Gastroesophageal sphincter (tissue), 3 donors: ENCODE data around the gene RPL4.

Experiments used
- EP300 ChIP-seq: sonication (generic); formaldehyde crosslinking; IDR thresholded peaks from one replicate; pipeline ENCODE4 v1.6.1; 2017; ENCODE audit warnings: antibody characterized with exemption, mild to moderate bottlenecking
- POLR2A ChIP-seq, 2 donors: fragments of 450-650 bp; IDR thresholded peaks; one replicate each; pipeline ENCODE4 v1.6.1; 2017; ENCODE audit warnings: antibody characterized with exemption in 2 of 2, mild to moderate bottlenecking in 2 of 2, moderate library complexity in 1 of 2
- TF ChIP-seq, protein P1 (sequence below), 4 experiments: fragments of 200-600 bp in 2 of 4; fragments of 450-650 bp in 2 of 4; sonication (generic) in 1 of 4; IDR thresholded peaks; one replicate each; pipeline ENCODE4 v1.5.1; 2017 to 2019; ENCODE audit warnings: antibody characterized with exemption in 4 of 4, mild to moderate bottlenecking in 2 of 4, moderate library complexity in 2 of 4

DNA sequence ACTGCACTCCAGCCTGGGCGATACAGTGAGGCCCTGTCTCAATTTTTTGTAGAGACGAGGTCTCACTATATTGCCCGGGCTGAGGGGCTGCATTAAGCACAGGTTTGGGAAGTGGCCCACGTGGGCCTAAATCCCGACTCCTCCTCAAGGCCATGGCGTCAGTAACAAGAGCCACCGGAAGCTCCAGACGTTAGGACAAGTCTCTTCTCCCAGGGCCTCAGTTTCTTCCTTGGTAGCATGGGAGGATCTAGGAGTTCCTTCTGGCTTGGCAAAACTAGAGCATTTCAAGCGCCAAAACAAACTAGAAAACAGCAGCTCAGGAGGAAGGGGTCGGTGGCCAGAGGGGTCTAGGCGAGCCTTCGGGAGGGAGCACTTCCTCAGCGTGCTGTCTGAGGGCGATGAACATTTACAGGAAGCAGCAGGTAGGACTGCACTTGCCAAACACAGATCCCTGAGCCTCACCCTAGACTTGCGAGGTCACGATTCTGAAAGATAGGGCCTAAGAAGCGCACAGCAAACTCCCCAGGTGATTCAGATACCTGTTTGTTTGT lies 7.6 kb downstream of the RPL4 start:
- TF ChIP-seq, protein P1, sequence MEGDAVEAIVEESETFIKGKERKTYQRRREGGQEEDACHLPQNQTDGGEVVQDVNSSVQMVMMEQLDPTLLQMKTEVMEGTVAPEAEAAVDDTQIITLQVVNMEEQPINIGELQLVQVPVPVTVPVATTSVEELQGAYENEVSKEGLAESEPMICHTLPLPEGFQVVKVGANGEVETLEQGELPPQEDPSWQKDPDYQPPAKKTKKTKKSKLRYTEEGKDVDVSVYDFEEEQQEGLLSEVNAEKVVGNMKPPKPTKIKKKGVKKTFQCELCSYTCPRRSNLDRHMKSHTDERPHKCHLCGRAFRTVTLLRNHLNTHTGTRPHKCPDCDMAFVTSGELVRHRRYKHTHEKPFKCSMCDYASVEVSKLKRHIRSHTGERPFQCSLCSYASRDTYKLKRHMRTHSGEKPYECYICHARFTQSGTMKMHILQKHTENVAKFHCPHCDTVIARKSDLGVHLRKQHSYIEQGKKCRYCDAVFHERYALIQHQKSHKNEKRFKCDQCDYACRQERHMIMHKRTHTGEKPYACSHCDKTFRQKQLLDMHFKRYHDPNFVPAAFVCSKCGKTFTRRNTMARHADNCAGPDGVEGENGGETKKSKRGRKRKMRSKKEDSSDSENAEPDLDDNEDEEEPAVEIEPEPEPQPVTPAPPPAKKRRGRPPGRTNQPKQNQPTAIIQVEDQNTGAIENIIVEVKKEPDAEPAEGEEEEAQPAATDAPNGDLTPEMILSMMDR (IDR thresholded peaks at IDR 0.05) = no peak
- TF ChIP-seq POLR2A (IDR thresholded peaks at IDR 0.05) (no peak), EP300 (no peak)
